Upper lobe of left lung (tissue), 4 donors: ENCODE results near the gene TMCC3.

Source experiments
- CTCF ChIP-seq, 6 experiments: fragments of 450-650 bp in 4 of 6; fragments of 200-600 bp in 2 of 6; sonication (generic) in 2 of 6; IDR thresholded peaks; one replicate each; pipeline ENCODE4 v1.5.1; 2016 to 2019; ENCODE audit warnings: antibody characterized with exemption in 6 of 6
- EP300 ChIP-seq, 4 donors: sonication (generic); formaldehyde crosslinking; IDR thresholded peaks; one replicate each; pipeline ENCODE4 v1.5.1; 2017; ENCODE audit warnings: antibody characterized with exemption in 4 of 4, control low read depth in 2 of 4
- POLR2A ChIP-seq, 4 donors: fragments of 450-650 bp; IDR thresholded peaks; one replicate each; pipeline ENCODE4 v1.5.1; 2016 to 2017; ENCODE audit warnings: antibody characterized with exemption in 4 of 4, mild to moderate bottlenecking in 2 of 4
- POLR2AphosphoS5 ChIP-seq, 2 donors: sonication (generic); formaldehyde crosslinking; IDR thresholded peaks; one replicate each; pipeline ENCODE4 v1.5.1; 2017; ENCODE audit warnings: antibody characterized with exemption in 2 of 2

GRCh38 chr12:94618995-94619695 lies 31.2 kb downstream of the TMCC3 start:
- TF ChIP-seq CTCF (IDR thresholded peaks at IDR 0.05) (no peak), EP300 (IDR thresholded peaks at IDR 0.05) (no peak), POLR2A (IDR thresholded peaks at IDR 0.05) (no peak), POLR2AphosphoS5 (IDR thresholded peaks at IDR 0.05) (no peak)
